Endometrial microvascular endothelial cells (primary cell): ENCODE results near the gene RPL29. TPM values are rescaled to one million over a fixed set of nuclear protein-coding genes. Genes with fewer than 3 reads are reported as not detected.

Source experiments
- total RNA-seq: library from RNA; depleted of rRNA; stranded (reverse); fragments of >200 nt; gene quantifications from one replicate; pipeline ENCODE4 v1.2.3, GENCODE V29; 2015; ENCODE audit errors: inconsistent ontology term

RPL29 gene
- total RNA-seq, 1 donor from 2014 or later, result 1,389 TPM

Other genes with a start within 250 kb of the RPL29 start
- not detected for gene IQCF6, start 216.7 kb downstream of the RPL29 start, total RNA-seq
- not detected for gene IQCF2, start 134.3 kb downstream of the RPL29 start, total RNA-seq
- not detected for gene IQCF5, start 120.3 kb downstream of the RPL29 start, total RNA-seq
- not detected for gene IQCF1, start 92.5 kb downstream of the RPL29 start, total RNA-seq
- gene RRP9, start 54.0 kb downstream of the RPL29 start, total RNA-seq, result 29.0 TPM
- 18.1 TPM for gene PARP3, start 53.5 kb downstream of the RPL29 start, total RNA-seq
- not detected for gene GPR62, start 40.5 kb downstream of the RPL29 start, total RNA-seq
- gene PCBP4, start 28.4 kb downstream of the RPL29 start, total RNA-seq, result 77.8 TPM
- 39.0 TPM for gene ABHD14B, start 21.8 kb downstream of the RPL29 start, total RNA-seq
- 31.7 TPM for gene ABHD14A, start 20.8 kb downstream of the RPL29 start, total RNA-seq
- 36.9 TPM for gene ACY1, start 12.4 kb downstream of the RPL29 start, total RNA-seq
- 29.4 TPM for gene DUSP7, start 60.7 kb upstream of the RPL29 start, total RNA-seq
- gene POC1A, start 158.5 kb upstream of the RPL29 start, total RNA-seq, result 12.6 TPM
- 61.7 TPM for gene ALAS1, start 202.3 kb upstream of the RPL29 start, total RNA-seq
- gene TLR9, start 229.8 kb upstream of the RPL29 start, total RNA-seq, result not detected
- 185 TPM for gene TWF2, start 243.3 kb upstream of the RPL29 start, total RNA-seq
- 15.2 TPM for gene PPM1M, start 249.9 kb upstream of the RPL29 start, total RNA-seq